GM21717 (cell line): ENCODE results near the gene EPM2AIP1.
"Not testable (repeated sequence)": the region's sequence is repeated elsewhere in the genome, so short reads cannot be mapped to it uniquely, and the experiment has no call there.

Source experiments
- ATAC-seq: cut with Tn5 transposase; IDR thresholded peaks from one replicate; pipeline ENCODE4 v1.9.1; 2021; ENCODE audit warnings: mild to moderate bottlenecking, moderate library complexity; ENCODE audit not compliant: unreplicated experiment

EPM2AIP1 gene

GRCh38 chr3:36954452-36955134 lies 38.3 kb downstream of the EPM2AIP1 start:
- ATAC-seq: no peak

GRCh38 chr3:36947814-36948213 lies 45.1 kb downstream of the EPM2AIP1 start:
- not testable (repeated sequence) for ATAC-seq

GRCh38 chr3:36945333-36945980 lies 47.5 kb downstream of the EPM2AIP1 start:
- no peak for ATAC-seq

GRCh38 chr3:36944641-36945270 lies 48.2 kb downstream of the EPM2AIP1 start, which contains the start of gene TRANK1:
TRANK1 (minus strand) TSS chr3:36945054; CDS start chr3:36944809, 245 bp downstream.
- peak; percentile 82 for ATAC-seq

GRCh38 chr3:36944012-36944640 lies 48.8 kb downstream of the EPM2AIP1 start:
- peak; percentile 55 for ATAC-seq

- ATAC-seq: no peak
These were observed 49.3 kb downstream of the EPM2AIP1 start for GRCh38 chr3:36943601-36944000.

GRCh38 chr3:36942638-36943248 lies 50.2 kb downstream of the EPM2AIP1 start:
- no peak for ATAC-seq

GRCh38 chr3:36941658-36942057 lies 51.3 kb downstream of the EPM2AIP1 start:
- no peak for ATAC-seq

- no peak for ATAC-seq
These were observed 51.8 kb downstream of the EPM2AIP1 start for GRCh38 chr3:36941162-36941561.

- ATAC-seq: no peak
These were observed 55.4 kb downstream of the EPM2AIP1 start for GRCh38 chr3:36937492-36937891.
